ENCODE results near the gene VPS18. TPM values are rescaled to one million over a fixed set of nuclear protein-coding genes. Genes with fewer than 3 reads are reported as not detected.

Gene VPS18
- total RNA-seq, 1 experiment from 2014 or later: 16.9 TPM

DNA sequence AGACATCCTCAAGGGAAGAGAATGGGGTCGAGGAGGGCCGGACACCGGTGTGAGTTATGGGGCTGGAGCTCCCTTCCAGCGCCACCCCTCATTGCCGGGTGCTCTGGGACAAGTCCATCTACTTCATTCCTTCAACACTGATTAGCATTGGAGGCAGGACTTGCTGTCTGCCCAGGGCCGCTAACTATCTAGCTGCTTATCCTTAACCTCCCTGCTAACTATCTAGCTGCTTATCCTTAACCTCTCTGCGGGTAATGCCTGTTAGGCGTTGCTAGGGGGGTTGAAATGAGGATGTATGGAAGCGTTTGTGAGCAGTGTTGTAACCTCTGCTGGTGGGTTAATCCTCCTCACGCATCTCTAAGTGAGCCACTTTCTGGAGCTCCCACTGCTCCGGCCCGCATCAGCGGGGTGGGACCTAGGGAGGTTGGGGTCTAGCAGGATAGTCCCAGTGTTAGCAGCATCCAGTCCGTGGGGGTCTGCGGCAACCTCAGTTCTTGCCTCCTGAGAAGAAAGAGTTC lies 48.1 kb downstream of the VPS18 start:
- POLR2A ChIA-PET: interaction anchor here (1.0 to 5.7 kb wide), 3 partner anchors 10 to 13 kb away, joined by 4 to 39 read pairs (median 39); partner anchors contain the start of genes CHAC1 and DLL4

More for the DNA sequence above, 48.1 kb downstream of the VPS18 start:
- no peak for TF ChIP-seq SRF (IDR thresholded peaks at IDR 0.05; ENCODE audit: low read depth)
- no peak for TF ChIP-seq POLR2A (IDR thresholded peaks at IDR 0.05; ENCODE audit: borderline replicate concordance, extremely low read depth, insufficient read depth, insufficient read length)
- no peak for TF ChIP-seq CBX3 (IDR thresholded peaks at IDR 0.05; ENCODE audit: low read depth)
- TF ChIP-seq ELF1 (IDR thresholded peaks at IDR 0.05; ENCODE audit: borderline replicate concordance, low read depth): no peak
- TF ChIP-seq TCF7L2 (IDR thresholded peaks at IDR 0.05; ENCODE audit: borderline replicate concordance, extremely low read depth, insufficient read depth, insufficient read length): no peak
- no peak for TF ChIP-seq YY1 (IDR thresholded peaks at IDR 0.05; ENCODE audit: extremely low read depth, insufficient replicate concordance, low read depth, low read length)
- TF ChIP-seq POLR2AphosphoS5 (IDR thresholded peaks at IDR 0.05; ENCODE audit: low read depth, low read length): no peak
- TF ChIP-seq SP1 (IDR thresholded peaks at IDR 0.05; ENCODE audit: low read depth): no peak
- TF ChIP-seq, protein P1, sequence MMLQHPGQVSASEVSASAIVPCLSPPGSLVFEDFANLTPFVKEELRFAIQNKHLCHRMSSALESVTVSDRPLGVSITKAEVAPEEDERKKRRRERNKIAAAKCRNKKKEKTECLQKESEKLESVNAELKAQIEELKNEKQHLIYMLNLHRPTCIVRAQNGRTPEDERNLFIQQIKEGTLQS (IDR thresholded peaks at IDR 0.05): no peak
- TF ChIP-seq CEBPB (IDR thresholded peaks at IDR 0.05; ENCODE audit: low read depth): no peak
- TF ChIP-seq, protein P2, sequence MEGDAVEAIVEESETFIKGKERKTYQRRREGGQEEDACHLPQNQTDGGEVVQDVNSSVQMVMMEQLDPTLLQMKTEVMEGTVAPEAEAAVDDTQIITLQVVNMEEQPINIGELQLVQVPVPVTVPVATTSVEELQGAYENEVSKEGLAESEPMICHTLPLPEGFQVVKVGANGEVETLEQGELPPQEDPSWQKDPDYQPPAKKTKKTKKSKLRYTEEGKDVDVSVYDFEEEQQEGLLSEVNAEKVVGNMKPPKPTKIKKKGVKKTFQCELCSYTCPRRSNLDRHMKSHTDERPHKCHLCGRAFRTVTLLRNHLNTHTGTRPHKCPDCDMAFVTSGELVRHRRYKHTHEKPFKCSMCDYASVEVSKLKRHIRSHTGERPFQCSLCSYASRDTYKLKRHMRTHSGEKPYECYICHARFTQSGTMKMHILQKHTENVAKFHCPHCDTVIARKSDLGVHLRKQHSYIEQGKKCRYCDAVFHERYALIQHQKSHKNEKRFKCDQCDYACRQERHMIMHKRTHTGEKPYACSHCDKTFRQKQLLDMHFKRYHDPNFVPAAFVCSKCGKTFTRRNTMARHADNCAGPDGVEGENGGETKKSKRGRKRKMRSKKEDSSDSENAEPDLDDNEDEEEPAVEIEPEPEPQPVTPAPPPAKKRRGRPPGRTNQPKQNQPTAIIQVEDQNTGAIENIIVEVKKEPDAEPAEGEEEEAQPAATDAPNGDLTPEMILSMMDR (IDR thresholded peaks at IDR 0.05 in 2 of 3, conservative IDR thresholded peaks at IDR 0.05 in 1 of 3; ENCODE audit: borderline replicate concordance in 1 of 3, insufficient read depth in 1 of 3, low read depth in 2 of 3, low read length in 2 of 3): no peak
- no peak for TF ChIP-seq ZNF274 (IDR thresholded peaks at IDR 0.05; ENCODE audit: low read depth, low read length)
- H3K9me2 ChIP-seq (ENCODE audit: insufficient read depth): no peaks in the 10 kb centered on the region
- peak overlapping the region; percentile 43 to 60 for H3K4me3 ChIP-seq (replicated peaks in 1 of 2; ENCODE audit: low read depth in 1 of 2, low read length in 2 of 2)
- peak overlapping the region; percentile 46 for H2AFZ ChIP-seq (ENCODE audit: low read depth, low read length, poor library complexity, severe bottlenecking)
- H3K27ac ChIP-seq (ENCODE audit: low read depth, low read length): peak overlapping the region; percentile 72
- H3K79me2 ChIP-seq (ENCODE audit: insufficient read depth, low read length): no peaks in the 10 kb centered on the region
- ChIA-PET RAD21 (ENCODE audit: low non-redundant PET in 1 of 2, low total read pairs in 2 of 2, uncharacterized antibody in 2 of 2, unreplicated experiment in 2 of 2) (interaction anchor here (1.0 to 1.6 kb wide), 2 partner anchors 14 to 243 kb away, joined by 3 to 4 read pairs; partner anchors contain the start of gene DLL4 (in 1 of the 2)), CTCF (interaction anchor here (1.0 to 2.7 kb wide), 8 partner anchors 9 to 289 kb away, joined by 3 to 36 read pairs (median 5); partner anchors contain the start of genes CHAC1, CHP1 and DLL4)
- ATAC-seq (no peak), DNase-seq (ENCODE audit: low read depth, low spot score) (no peak)
- intact Hi-C loops (cut with micrococcal nuclease): no loop called here
- H3K9me3 ChIP-seq (ENCODE audit: control insufficient read depth in 1 of 2, insufficient read depth in 1 of 2, low read depth in 1 of 2, low read length in 2 of 2): no peaks in the 10 kb centered on the region
- TSS peak; percentile 69 for BruUV-seq (replicated peaks)
- H4K20me1 ChIP-seq (ENCODE audit: insufficient read depth): no peaks in the 10 kb centered on the region
- H3K36me3 ChIP-seq (ENCODE audit: control insufficient read depth in 1 of 2, insufficient read depth in 2 of 2, low read length in 2 of 2): no peaks in the 10 kb centered on the region
- H3K4me1 ChIP-seq (ENCODE audit: control insufficient read depth in 1 of 2, insufficient read depth in 2 of 2, low read length in 2 of 2): peaks cover 17 to 18% of the 10 kb centered on the region in 2 experiments; a peak in 3 of 4 replicates
- peak overlapping the region; percentile 73 for H3K9ac ChIP-seq (ENCODE audit: low read length)
- H3K27me3 ChIP-seq (ENCODE audit: insufficient read depth, low read length): no peaks in the 10 kb centered on the region
- H3K4me2 ChIP-seq (ENCODE audit: low read length): peak overlapping the region; percentile 97

All from HCT116 (cell line).